ENCODE data around the gene VWA5B2.

The VWA5B2 gene

DNA sequence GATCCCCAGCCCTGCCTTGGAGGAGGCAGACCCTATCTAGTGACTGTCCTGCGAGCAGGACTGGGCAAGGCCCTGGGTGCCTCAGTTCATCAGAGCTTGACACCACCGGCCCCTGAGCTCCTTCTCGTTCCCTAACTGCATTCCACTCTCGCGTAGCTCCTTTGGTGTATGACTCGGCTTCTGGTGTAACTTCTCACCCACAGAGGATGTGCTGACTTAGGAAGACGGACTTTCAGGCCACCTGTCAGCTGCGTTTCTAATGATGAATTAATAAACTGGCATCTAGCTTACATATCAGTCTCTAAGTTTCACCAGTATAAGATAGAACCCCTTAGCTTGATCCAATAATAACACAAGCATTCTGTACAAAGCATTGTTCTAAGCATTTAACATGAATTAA, 25.9 kb upstream of the VWA5B2 start:
- H3K4me1 Mint-ChIP-seq = no peaks in the 10 kb centered on the region
- no peaks in the 10 kb centered on the region for H3K9me3 Mint-ChIP-seq
- no peak for ATAC-seq
- no peak for DNase-seq (ENCODE audit: low spot score in 2 of 2)
- H3K27ac Mint-ChIP-seq = no peak overlapping the region
- H3K4me3 Mint-ChIP-seq = no peak overlapping the region
- H3K36me3 Mint-ChIP-seq = no peaks in the 10 kb centered on the region

DNA sequence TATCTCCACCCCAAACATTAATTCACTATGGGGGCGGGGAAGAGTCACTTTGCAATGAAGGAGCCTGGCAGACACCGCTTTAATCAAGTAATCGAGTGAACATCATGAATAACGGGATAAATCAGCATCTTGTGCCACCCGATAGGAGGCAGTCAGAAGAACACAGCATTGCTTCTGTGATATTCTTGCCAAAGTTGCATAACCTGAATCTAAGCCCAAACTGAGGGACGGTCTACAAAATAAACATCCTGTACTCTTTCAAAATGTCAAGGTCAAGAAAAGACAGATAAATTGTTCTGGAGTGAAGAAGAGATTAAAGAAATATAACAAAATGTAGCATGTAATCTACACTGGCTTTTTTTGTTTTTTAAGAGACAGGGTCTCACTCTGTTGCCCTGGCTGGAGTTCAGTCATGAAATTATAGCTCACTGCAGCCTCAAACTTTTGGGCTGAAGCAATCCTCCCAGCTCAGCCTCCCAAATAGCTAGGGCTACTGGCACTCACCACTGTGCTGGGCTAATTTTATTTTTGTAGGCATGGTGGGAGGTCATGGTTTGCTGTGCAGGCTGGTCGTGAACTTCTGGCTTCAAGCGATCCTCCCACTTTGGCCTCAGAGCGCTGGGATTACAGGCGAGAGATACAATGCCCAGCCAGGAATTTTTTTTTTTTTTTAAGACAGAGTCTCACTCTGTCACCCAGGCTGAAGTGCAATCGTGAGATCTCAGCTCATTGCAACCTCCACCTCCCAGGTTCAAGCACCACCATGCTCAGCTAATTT, 20.1 kb upstream of the VWA5B2 start:
- Mint-ChIP-seq H3K4me1 (no peaks in the 10 kb centered on the region), H3K4me3 (no peak overlapping the region), H3K36me3 (no peaks in the 10 kb centered on the region), H3K9me3 (no peaks in the 10 kb centered on the region), H3K27ac (no peak overlapping the region)
- DNase-seq (ENCODE audit: low spot score in 2 of 2) (no peak), ATAC-seq (no peak)

DNA sequence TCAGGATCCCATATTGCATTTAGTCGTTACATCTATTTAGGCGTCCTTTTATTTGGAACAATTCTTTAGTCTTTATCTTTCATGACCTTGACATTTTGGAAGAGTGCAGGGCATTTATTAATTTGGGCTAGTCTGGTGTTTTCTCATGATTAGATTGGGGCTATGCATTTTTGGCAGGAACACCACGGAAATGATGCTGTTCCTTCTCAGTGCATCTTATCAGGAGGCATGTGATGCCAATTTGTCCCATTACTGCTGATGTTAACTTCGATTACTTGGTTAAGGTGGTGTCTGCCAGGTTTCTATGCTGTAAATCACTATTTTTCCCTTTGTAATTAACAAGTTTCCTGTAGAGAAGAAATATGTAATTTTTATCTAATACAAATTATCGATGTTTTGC, 18.1 kb upstream of the VWA5B2 start:
- Mint-ChIP-seq H3K36me3 (no peaks in the 10 kb centered on the region), H3K27ac (no peak overlapping the region), H3K9me3 (no peaks in the 10 kb centered on the region), H3K4me1 (no peaks in the 10 kb centered on the region), H3K4me3 (no peak overlapping the region)
- no peak for DNase-seq (ENCODE audit: low spot score in 2 of 2)
- ATAC-seq = no peak

DNA sequence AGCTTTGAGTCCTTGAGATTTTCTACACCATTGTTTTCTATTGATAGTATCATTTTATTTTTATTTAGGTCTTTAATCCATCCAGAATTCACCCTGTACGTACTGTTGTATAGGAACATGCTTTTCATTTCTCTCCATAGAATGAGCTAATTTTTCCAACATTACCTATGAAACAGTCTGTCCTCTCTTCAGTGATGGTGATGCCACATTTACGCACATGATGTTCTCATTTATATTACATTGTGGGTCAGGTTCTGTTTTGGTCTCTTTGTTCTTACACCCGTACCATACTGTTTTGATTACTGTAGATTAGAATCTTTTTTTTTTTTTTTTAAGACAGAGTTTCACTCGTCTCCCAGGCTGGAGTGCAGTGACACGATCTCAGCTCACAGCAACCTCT, 17.7 kb upstream of the VWA5B2 start:
- H3K36me3 Mint-ChIP-seq = no peaks in the 10 kb centered on the region

DNA sequence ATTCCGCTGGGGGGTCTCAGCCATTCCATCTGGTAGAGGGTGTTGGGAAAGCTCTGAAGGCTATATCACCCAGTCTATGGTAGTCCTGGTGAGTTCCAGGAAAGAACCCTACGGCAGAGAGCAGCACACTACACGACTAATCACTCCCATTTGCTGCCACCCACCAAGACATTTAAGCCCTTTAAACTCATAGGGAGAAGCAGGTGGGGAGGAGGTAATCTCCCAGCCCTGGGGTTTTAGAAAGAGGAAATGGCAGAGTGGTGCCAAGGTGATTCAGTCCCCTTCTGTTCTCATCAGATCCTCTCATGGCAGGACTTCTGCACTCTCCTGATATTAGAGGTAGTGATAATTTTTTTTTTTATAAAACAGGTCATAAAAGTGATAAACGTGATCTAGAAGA, 10.6 kb upstream of the VWA5B2 start:
- H3K9me3 Mint-ChIP-seq = no peaks in the 10 kb centered on the region
- no peak overlapping the region for H3K4me3 Mint-ChIP-seq
- no peaks in the 10 kb centered on the region for H3K36me3 Mint-ChIP-seq
- ATAC-seq (no peak), DNase-seq (ENCODE audit: low spot score in 2 of 2) (no peak)
- H3K27ac Mint-ChIP-seq = no peak overlapping the region
- no peaks in the 10 kb centered on the region for H3K4me1 Mint-ChIP-seq

More for the DNA sequence above, 17.7 kb upstream of the VWA5B2 start:
- H3K27ac Mint-ChIP-seq = no peak overlapping the region
- DNase-seq (ENCODE audit: low spot score in 2 of 2) (no peak), ATAC-seq (no peak)
- no peak overlapping the region for H3K4me3 Mint-ChIP-seq
- H3K9me3 Mint-ChIP-seq = no peaks in the 10 kb centered on the region
- no peaks in the 10 kb centered on the region for H3K4me1 Mint-ChIP-seq

DNA sequence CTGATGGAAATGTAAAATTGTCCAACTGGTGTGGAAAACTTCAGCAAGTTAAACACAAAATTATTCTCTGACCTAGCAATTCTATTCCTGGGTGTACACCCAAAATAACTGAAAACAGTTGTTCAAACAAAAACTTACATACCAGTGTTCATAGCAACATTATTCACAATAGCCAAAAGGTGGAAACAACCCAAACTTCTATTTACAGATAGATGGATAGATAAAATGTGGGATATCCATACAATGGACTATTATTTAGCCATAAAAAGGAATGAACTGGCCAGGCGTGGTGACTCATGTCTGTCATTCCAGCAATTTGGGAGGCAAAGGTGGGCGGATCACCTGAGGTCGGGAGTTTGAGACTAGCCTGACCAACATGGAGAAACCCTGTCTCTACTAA, 6.9 kb upstream of the VWA5B2 start:
- H3K27ac Mint-ChIP-seq = no peak overlapping the region
- no peak overlapping the region for H3K4me3 Mint-ChIP-seq
- H3K4me1 Mint-ChIP-seq = no peaks in the 10 kb centered on the region
- no peaks in the 10 kb centered on the region for H3K36me3 Mint-ChIP-seq
- no peak for DNase-seq (ENCODE audit: low spot score in 2 of 2)
- no peaks in the 10 kb centered on the region for H3K9me3 Mint-ChIP-seq
- ATAC-seq = no peak

DNA sequence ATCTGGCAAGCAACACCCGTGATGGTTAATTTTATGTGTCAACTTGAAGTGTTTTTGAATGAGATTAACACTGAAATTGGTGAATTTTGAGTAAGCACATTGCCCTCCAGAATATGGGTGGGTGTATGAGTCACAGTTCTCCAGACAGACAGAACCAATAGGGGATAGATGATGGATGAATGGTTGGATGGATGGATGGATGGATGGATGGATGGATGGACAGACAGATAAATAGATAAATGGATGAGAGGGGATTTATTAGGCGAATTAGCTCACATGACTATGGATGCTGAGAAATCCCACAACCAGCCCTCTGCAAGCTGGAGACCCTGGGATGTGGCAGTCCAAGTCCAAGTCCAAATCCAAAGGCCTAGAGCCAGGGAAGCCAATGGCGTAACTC, 5.4 kb upstream of the VWA5B2 start:
- Mint-ChIP-seq H3K4me1 (peaks cover 4% of the 10 kb centered on the region), H3K4me3 (no peak overlapping the region), H3K27ac (no peak overlapping the region), H3K9me3 (no peaks in the 10 kb centered on the region), H3K36me3 (no peaks in the 10 kb centered on the region)
- no peak for ATAC-seq
- no peak for DNase-seq (ENCODE audit: low spot score in 2 of 2)

DNA sequence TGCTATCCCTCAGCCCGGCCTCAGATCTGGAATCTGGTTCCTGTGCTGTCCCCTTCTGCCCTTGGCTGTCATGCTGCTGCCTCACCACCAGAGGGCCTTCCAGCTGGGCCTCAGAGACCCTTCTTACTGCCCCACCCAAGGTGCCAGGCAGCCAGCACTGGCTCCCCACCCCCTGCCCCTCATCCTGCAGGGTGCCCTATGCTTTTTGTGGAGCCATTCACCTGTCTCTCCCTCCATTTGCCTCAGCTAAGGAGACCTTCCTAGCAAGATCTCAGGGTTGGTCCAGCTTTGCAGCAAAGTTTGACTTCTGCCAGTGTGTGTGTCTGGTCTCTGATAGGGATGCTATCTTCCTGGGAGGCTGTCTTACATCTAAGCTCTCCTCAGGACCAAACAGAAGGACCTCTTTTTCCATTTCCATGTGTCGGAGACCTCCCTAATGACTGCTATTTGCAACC, 1.9 kb upstream of the VWA5B2 start:
- Mint-ChIP-seq H3K9me3 (no peaks in the 10 kb centered on the region), H3K36me3 (no peaks in the 10 kb centered on the region), H3K27ac (no peak overlapping the region), H3K4me3 (no peak overlapping the region), H3K4me1 (peaks cover 15% of the 10 kb centered on the region)
- peak; percentile 57 for ATAC-seq
- DNase-seq (ENCODE audit: low spot score in 2 of 2) = peak; percentile 53 to 74

DNA sequence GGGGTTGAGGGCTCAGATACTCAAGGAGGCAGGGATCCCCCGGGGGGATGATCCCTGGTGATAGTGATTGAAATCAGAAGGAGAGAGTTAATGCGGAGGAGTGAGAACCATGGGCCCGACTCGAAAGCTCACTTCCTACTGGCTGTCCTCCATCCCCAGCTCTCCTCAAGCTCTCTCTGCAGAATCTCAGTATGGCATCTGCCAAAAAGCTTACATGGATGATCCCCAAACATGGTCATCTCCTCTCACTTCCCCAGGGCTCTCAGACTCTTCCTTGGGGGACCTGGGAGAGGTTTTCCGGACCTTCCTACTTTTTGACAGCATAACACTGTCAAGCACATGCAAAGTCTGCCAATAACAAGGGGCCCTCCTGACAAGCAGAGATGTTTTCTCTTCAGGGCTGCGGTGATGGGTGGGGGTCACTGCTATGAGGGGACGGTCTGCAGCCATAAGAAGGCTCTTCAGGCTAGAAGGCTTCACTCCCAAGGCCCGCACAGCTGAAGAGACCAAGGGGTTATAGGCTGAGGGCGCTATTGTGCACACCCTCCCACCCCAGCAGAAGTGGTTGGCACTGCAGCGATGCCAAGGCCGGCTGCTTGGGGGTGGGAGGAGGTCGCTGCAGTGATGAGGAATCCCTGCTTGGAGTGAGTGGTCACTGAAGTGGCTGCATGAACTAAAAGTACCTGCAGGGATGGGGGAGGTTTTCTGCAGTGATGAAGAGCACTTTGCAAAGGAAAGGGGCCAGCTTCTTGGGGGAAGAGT, 828 bp upstream of the VWA5B2 start:
- no peak overlapping the region for H3K27ac Mint-ChIP-seq
- H3K36me3 Mint-ChIP-seq = no peaks in the 10 kb centered on the region
- DNase-seq (ENCODE audit: low spot score in 2 of 2) (no peak), ATAC-seq (no peak)
- peak overlapping the region; percentile 75 for H3K4me3 Mint-ChIP-seq
- peaks cover 15% of the 10 kb centered on the region for H3K4me1 Mint-ChIP-seq
- H3K9me3 Mint-ChIP-seq = no peaks in the 10 kb centered on the region

DNA sequence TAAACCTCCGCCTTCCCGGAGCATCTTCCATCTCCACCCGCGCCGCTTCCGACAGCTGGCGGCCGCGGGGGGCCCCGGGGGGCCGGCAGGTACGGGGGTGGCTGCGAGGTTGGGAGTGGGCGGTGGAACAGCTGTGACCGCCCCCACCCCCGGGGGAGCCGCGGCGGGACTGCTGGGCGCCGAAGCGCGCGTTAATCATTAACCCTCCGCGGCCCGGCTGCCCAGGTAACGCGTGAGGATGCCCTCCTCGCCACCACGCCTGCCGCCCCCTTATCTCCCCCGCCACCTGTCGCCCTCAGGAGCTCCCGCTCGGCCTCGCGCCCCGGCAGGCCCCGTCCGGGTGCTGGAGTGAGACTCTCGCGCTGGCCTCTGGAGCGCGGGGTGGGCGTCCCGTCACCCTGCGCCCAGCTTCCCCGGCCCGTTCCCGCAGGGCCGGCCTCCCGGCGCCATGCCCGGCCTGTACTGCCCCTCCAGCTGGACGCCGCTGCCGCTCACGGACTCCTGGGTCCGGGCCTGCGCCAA, 757 bp downstream of the VWA5B2 start:
- no peaks in the 10 kb centered on the region for H3K9me3 Mint-ChIP-seq
- peaks cover 15% of the 10 kb centered on the region for H3K4me1 Mint-ChIP-seq
- peak overlapping the region; percentile 75 for H3K4me3 Mint-ChIP-seq
- H3K27ac Mint-ChIP-seq = no peak overlapping the region
- H3K36me3 Mint-ChIP-seq = no peaks in the 10 kb centered on the region
- no peak for ATAC-seq
- DNase-seq (ENCODE audit: low spot score in 2 of 2) = no peak

DNA sequence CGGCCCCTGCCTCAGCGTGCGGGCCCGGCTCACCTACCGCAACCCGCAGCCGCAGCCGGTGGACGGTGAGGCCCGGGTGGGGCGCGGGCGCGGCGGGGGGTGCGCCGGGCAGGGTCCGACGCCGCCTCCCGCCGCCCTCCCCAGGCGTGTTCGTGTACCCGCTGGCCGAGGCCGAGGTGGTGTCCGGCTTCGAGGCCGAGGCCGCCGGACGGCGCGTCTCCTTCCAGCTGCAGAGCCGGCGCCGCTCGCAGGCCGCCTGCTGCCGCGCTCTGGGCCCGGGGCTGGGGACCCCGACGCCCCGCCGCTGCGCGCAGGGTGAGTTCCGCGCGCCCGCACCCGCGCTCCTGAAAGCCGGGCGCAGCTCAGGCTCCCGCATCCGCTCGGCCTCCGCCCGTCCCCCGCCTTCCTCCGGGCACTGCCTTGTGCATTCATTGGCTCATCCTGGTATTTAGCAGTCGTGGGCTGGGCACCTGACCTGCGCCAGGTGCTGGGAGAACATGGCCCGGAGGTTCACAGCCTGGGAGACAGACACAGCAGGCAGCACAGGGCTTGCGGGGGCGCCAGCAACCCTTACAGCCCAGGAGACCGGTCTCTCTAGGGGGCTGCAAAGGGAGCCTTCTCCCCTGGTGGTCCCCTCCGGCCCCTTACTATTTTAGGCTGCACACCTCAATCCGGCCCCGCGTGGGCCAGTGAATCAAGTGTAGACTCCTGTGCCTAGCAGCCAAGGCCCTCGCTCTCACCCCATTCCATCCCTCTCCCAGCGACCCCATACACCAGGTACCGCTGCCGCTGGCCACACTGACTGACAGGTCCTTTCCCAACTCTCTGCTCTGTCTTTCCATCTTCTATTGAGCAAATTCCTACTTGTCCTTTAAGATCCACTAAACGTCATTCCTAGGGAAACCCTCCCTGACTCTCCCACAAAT, 1.5 kb downstream of the VWA5B2 start:
- DNase-seq (ENCODE audit: low spot score in 2 of 2) = no peak
- peaks cover 15% of the 10 kb centered on the region for H3K4me1 Mint-ChIP-seq
- no peaks in the 10 kb centered on the region for H3K9me3 Mint-ChIP-seq
- ATAC-seq = no peak
- H3K36me3 Mint-ChIP-seq = no peaks in the 10 kb centered on the region
- H3K27ac Mint-ChIP-seq = no peak overlapping the region
- H3K4me3 Mint-ChIP-seq = peak overlapping the region; percentile 55

DNA sequence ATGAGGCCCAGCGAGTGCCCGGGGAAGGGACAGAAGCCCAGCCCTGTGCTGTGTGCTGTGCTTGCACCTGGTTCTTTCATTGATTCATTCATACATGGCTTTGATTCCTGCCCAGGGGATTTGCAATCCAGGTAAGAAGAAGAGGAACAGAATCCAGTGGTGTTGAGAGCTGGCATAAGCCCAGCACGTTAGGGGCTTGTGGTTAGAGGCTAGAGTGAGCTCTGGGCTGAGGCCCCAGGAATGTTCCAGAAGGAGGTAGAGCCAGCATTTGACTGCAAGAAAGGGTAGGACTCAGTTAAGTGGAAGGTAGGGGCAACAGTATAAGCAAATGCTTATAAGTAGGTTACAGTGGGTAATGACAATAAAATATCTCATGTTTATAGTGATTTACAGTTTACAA, 2.3 kb downstream of the VWA5B2 start:
- no peak overlapping the region for H3K27ac Mint-ChIP-seq
- H3K9me3 Mint-ChIP-seq = no peaks in the 10 kb centered on the region
- no peak for ATAC-seq
- H3K4me1 Mint-ChIP-seq = peaks cover 15% of the 10 kb centered on the region
- no peaks in the 10 kb centered on the region for H3K36me3 Mint-ChIP-seq
- H3K4me3 Mint-ChIP-seq = peak overlapping the region; percentile 55
- no peak for DNase-seq (ENCODE audit: low spot score in 2 of 2)

DNA sequence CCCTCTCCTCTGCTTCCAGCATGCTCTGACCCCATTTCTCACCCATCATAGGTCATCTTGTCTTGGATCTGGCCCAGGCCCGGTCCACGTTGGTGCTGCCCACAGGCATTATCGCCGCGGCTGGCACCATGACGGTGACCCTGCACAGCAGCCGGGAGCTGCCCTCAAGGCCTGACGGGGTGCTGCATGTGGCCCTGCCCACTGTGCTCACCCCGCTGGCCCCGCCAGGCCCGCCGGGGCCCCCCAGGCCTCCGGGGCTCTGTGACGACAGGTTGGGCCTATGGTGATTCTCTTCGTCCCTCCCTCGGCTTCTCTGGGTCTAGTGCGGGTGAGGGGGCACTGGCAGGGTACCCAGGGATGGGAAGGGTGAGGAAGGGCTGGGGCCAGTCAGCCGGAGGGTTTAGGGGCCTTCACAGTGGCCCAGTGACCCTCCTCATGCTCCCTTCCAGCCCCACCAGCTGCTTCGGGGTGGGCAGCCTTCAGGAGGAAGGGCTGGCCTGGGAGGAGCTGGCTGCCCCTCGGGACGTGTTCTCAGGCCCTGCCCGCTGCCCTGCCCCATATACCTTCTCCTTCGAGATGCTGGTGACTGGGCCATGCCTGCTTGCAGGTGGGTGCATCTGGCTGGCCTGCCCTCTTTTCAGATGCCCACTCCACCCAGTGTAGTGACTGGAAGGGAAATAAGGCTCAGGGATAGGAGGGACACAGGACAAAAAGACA, 3.9 kb downstream of the VWA5B2 start:
- no peak for ATAC-seq
- no peak overlapping the region for H3K4me3 Mint-ChIP-seq
- no peak for DNase-seq (ENCODE audit: low spot score in 2 of 2)
- no peaks in the 10 kb centered on the region for H3K9me3 Mint-ChIP-seq
- H3K36me3 Mint-ChIP-seq = no peaks in the 10 kb centered on the region
- no peak overlapping the region for H3K27ac Mint-ChIP-seq
- H3K4me1 Mint-ChIP-seq = peaks cover 20% of the 10 kb centered on the region

DNA sequence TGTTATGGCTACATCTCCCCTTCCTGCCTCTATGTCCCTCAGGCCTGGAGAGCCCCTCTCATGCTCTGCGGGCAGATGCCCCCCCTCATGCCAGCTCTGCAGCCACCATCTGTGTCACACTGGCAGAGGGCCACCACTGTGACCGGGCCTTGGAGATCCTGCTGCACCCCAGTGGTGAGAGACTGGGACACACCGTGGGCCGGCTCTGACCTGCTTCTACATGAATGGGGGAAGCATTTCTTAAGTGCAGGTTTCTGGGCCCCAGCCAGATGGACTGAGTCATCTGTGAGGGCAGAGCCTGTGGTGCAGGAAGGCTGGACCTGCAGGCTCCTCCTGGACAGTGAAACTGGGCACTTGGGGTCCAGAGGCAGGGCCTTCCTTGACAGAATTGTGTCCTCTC, 4.8 kb downstream of the VWA5B2 start:
- DNase-seq (ENCODE audit: low spot score in 2 of 2) (no peak), ATAC-seq (no peak)
- Mint-ChIP-seq H3K36me3 (no peaks in the 10 kb centered on the region), H3K4me1 (peaks cover 15% of the 10 kb centered on the region), H3K9me3 (no peaks in the 10 kb centered on the region), H3K27ac (no peak overlapping the region), H3K4me3 (no peak overlapping the region)
